CD4-positive, CD25-positive, alpha-beta regulatory T cell (primary cell): Measurements from ENCODE around the gene CDC42BPA. TPM values are rescaled to one million over a fixed set of nuclear protein-coding genes. Genes with fewer than 3 reads are reported as not detected.
A peak's percentile ranks its signal among the peaks of the same experiment; 100 is the strongest.

Experiments
- ATAC-seq, 2 donors: fragments of 150-1000 bp; cut with Tn5 transposase; one replicate each; pipeline ENCODE4 v1.10.0; 2021; ENCODE audit warnings: low read depth in 2 of 2, moderate number of reproducible peaks in 2 of 2, moderate library complexity in 1 of 2
- DNase-seq, 3 donors: peaks; one replicate each; pipeline versions ENCODE4 v3.0.0 to v3.0.0-alpha.2; 2012 to 2022; ENCODE audit warnings: mixed read lengths in 1 of 3
- H3K27ac ChIP-seq: one replicate; pipeline ENCODE4 v1.7.0; 2013; ENCODE audit warnings: mild to moderate bottlenecking, low read length; ENCODE audit not compliant: insufficient read depth, poor library complexity, severe bottlenecking
- H3K27me3 ChIP-seq: one replicate; pipeline ENCODE4 v1.7.0; 2013; ENCODE audit warnings: low read length; ENCODE audit not compliant: control insufficient read depth, insufficient read depth
- H3K36me3 ChIP-seq: one replicate; pipeline ENCODE4 v1.7.0; 2013; ENCODE audit warnings: mild to moderate bottlenecking, low read length, moderate library complexity; ENCODE audit not compliant: control insufficient read depth, insufficient read depth
- H3K4me1 ChIP-seq: 2 replicates; pipeline ENCODE4 v1.7.0; 2013; ENCODE audit warnings: mild to moderate bottlenecking, low read length; ENCODE audit not compliant: insufficient read depth, control insufficient read depth, poor library complexity, severe bottlenecking
- H3K4me3 ChIP-seq: one replicate; pipeline ENCODE4 v1.7.0; 2013; ENCODE audit warnings: low read depth, mild to moderate bottlenecking, low read length, moderate library complexity
- H3K9me3 ChIP-seq, 2 experiments: 1 replicate in 1 of 2; 2 replicates in 1 of 2; pipeline ENCODE4 v1.7.0; 2013; ENCODE audit warnings: low read length in 2 of 2, mild to moderate bottlenecking in 1 of 2, moderate library complexity in 1 of 2; ENCODE audit not compliant: control insufficient read depth in 2 of 2
- H3K27ac Mint-ChIP-seq, 3 donors: one replicate each; pipeline ENCODE4 v1.8.0; 2020 to 2022; ENCODE audit warnings: mild to moderate bottlenecking in 3 of 3, mixed read lengths in 3 of 3, moderate library complexity in 2 of 3
- H3K27me3 Mint-ChIP-seq: one replicate; pipeline ENCODE4 v1.8.0; 2022; ENCODE audit warnings: mild to moderate bottlenecking, mixed read lengths
- H3K36me3 Mint-ChIP-seq: one replicate; pipeline ENCODE4 v1.8.0; 2020; ENCODE audit warnings: mixed read lengths
- H3K4me1 Mint-ChIP-seq, 4 donors: one replicate each; pipeline ENCODE4 v1.8.0; 2020 to 2022; ENCODE audit warnings: mixed read lengths in 4 of 4, mild to moderate bottlenecking in 1 of 4
- H3K4me3 Mint-ChIP-seq, 4 donors: one replicate each; pipeline ENCODE4 v1.8.0; 2020 to 2022; ENCODE audit warnings: mild to moderate bottlenecking in 4 of 4, mixed read lengths in 4 of 4, moderate library complexity in 3 of 4
- H3K9me3 Mint-ChIP-seq, 7 donors: one replicate each; pipeline ENCODE4 v1.8.0; 2020 to 2022; ENCODE audit warnings: mixed read lengths in 7 of 7, mild to moderate bottlenecking in 3 of 7, moderate library complexity in 2 of 7
- polyA plus RNA-seq, 4 donors: library from polyadenylated mRNA; unstranded; fragments of 300-500 nt; fragmentation: Illumina TruSeq; gene quantifications; one replicate each; pipeline ENCODE4 v1.2.3, GENCODE V29; 2021
- total RNA-seq: library from RNA; stranded (reverse); gene quantifications from one replicate; pipeline ENCODE4 v1.2.3, GENCODE V29; 2022

The CDC42BPA gene
- total and polyA plus RNA-seq, 5 donors from 2014 or later, result 0.06 to 1.5 (median 0.63) TPM

DNA sequence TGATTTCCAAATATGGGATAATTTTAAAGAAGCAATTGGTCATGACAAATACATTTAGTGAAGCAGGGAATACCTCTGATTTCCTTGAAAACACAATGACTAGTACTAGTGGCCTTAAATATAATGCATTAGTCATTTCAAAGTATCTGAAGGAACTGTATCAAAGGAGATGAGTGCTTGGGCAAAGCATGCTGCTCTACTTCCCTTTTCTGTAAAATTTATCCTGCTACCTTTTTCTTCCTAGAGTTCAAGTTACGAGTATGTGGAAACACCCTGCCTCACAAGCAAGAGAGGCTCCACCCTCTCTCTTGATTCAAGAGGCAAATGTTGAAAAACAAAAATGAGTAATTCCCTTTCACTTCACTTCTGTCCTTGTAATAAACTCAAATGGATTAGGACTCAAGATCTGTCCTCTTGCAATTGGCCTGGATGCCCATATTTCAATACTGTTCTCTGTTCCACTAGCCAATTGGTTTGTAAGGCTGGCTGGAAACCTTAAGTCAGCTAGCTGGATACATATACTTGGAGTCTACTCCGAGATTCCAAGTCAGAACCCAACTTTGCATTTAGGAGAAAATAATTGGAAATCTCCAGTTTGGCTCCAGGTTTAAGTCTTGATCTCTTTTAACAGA is 92.5 kb downstream of the CDC42BPA start:
- Mint-ChIP-seq H3K27me3 (peaks cover 22% of the 10 kb centered on the region), H3K4me1 (no peaks in the 10 kb centered on the region), H3K36me3 (no peaks in the 10 kb centered on the region), H3K9me3 (peaks cover 0 to 5% (median 0%) of the 10 kb centered on the region in 7 donors), H3K27ac (no peak overlapping the region), H3K4me3 (no peak overlapping the region)
- H3K9me3 ChIP-seq, result no peaks in the 10 kb centered on the region
- H3K36me3 ChIP-seq, result no peaks in the 10 kb centered on the region
- no peak overlapping the region for H3K4me3 ChIP-seq
- DNase-seq, result no peak
- no peaks in the 10 kb centered on the region for H3K4me1 ChIP-seq
- no peak for ATAC-seq
- H3K27ac ChIP-seq, result no peak overlapping the region
- H3K27me3 ChIP-seq, result no peaks in the 10 kb centered on the region

DNA sequence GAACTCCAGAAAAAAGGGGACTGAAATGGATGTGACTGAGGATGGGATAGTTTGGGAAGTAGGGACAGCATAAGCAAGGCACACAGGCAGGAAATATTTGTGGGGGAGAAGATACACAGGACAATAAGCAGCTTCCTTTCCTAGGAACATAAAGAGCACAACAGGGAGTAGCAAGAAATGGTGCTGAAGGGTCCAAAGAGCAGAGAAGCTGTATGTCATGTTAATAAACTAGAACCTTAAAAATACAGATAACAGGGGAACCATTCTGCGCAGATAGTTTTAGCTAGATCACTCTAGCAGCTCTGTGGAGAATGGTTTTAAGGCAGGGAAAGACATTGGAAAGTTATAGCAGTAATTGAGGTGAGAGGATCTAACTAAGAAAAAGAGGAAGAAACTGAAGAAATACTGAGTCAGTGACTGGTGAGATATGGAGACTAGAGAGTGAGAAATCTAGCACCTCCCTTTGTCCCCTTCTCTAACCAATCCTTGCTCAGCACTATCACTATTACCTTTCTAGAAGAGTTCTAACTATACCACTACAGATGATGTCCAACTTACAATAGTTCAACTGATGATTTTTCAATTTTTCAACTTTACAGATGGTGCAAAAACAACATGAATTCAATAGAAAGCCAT is 95.0 kb downstream of the CDC42BPA start:
- DNase-seq (no peak), ATAC-seq (no peak)
- no peak overlapping the region for H3K27ac Mint-ChIP-seq
- Histone ChIP-seq H3K4me1 (no peaks in the 10 kb centered on the region), H3K27ac (no peak overlapping the region), H3K27me3 (peaks cover 2% of the 10 kb centered on the region), H3K36me3 (no peaks in the 10 kb centered on the region), H3K4me3 (no peak overlapping the region), H3K9me3 (no peaks in the 10 kb centered on the region)
- no peaks in the 10 kb centered on the region for H3K9me3 Mint-ChIP-seq
- H3K27me3 Mint-ChIP-seq, result peaks cover 26% of the 10 kb centered on the region
- H3K4me3 Mint-ChIP-seq, result no peak overlapping the region
- no peaks in the 10 kb centered on the region for H3K36me3 Mint-ChIP-seq
- H3K4me1 Mint-ChIP-seq, result no peaks in the 10 kb centered on the region

DNA sequence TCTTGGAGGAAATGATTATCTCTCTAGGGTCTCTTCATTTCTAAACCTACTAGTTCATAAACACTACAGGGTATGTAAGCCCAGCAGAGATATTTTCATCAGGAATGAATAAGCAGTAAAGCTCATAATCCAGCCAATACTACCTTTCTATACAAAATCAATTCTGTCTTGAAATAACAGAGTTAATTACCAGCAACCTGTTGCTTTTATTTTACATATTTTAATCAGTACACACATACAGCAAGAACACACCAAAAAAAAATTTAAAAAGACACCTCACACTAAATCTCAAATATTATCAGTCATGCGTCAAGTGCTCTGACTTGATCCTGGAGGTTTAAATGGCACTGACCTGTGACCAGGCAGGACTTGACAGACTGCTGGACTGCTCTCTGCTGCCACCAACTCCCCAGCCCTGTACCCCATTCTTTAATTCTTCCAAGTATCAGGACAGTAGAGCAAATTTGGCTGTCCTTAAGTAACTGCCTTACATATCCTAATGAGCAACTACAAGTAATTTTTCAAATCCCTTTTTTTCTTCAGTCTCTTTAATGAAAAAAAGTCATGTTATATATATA is 98.5 kb downstream of the CDC42BPA start:
- Histone ChIP-seq H3K27ac (no peak overlapping the region), H3K36me3 (no peaks in the 10 kb centered on the region), H3K4me3 (no peak overlapping the region), H3K9me3 (no peaks in the 10 kb centered on the region), H3K4me1 (no peaks in the 10 kb centered on the region), H3K27me3 (peaks cover 2% of the 10 kb centered on the region)
- Mint-ChIP-seq H3K27me3 (peaks cover 7% of the 10 kb centered on the region), H3K4me1 (no peaks in the 10 kb centered on the region), H3K36me3 (no peaks in the 10 kb centered on the region), H3K27ac (peak overlapping the region in 1 of 3 donors; percentile 20), H3K9me3 (peaks cover 0 to 1% (median 0%) of the 10 kb centered on the region in 7 donors), H3K4me3 (no peak overlapping the region)
- DNase-seq (no peak), ATAC-seq (no peak)

DNA sequence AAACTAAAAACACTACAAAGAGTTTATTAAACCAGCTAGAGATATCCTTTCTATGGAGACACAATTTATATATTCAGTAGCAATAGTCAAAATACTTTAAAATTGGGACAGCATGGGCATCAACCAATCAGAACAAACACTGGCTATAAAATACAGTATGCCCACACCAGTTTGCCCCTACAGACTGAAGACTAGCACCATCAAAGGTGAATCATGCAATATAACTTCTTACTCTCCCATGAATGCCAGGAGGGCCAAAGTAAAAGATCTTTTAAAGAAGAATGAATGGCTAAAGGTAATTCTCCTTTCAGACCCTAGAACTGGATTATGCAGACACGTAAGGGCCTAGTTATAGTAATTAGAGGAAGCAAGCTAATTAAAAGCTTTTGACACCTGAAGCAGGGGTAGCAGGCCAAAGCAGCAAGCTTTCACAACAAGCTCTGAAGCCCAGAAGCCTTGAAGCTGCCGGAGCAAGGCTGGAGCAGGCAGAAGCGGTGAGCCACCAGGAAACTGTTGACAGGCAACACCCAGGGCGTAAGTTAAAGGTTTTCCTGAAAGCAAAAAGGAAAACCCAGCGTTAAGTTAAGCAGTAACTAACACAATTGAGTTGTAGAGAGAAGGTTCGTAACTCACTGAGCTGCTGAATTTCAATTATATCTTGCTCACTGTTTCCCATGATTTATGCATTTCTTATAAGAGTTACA is 99.3 kb downstream of the CDC42BPA start:
- H3K36me3 ChIP-seq, result no peaks in the 10 kb centered on the region
- H3K4me1 ChIP-seq, result no peaks in the 10 kb centered on the region
- no peak for ATAC-seq
- H3K4me3 ChIP-seq, result no peak overlapping the region
- H3K27me3 Mint-ChIP-seq, result peaks cover 7% of the 10 kb centered on the region
- H3K27ac Mint-ChIP-seq, result no peak overlapping the region
- no peaks in the 10 kb centered on the region for H3K36me3 Mint-ChIP-seq
- H3K27me3 ChIP-seq, result peaks cover 4% of the 10 kb centered on the region
- H3K9me3 ChIP-seq, result no peaks in the 10 kb centered on the region
- no peak overlapping the region for H3K4me3 Mint-ChIP-seq
- no peak overlapping the region for H3K27ac ChIP-seq
- H3K4me1 Mint-ChIP-seq, result no peaks in the 10 kb centered on the region
- H3K9me3 Mint-ChIP-seq, result peaks cover 0 to 1% (median 0%) of the 10 kb centered on the region in 7 donors
- DNase-seq, result no peak

DNA sequence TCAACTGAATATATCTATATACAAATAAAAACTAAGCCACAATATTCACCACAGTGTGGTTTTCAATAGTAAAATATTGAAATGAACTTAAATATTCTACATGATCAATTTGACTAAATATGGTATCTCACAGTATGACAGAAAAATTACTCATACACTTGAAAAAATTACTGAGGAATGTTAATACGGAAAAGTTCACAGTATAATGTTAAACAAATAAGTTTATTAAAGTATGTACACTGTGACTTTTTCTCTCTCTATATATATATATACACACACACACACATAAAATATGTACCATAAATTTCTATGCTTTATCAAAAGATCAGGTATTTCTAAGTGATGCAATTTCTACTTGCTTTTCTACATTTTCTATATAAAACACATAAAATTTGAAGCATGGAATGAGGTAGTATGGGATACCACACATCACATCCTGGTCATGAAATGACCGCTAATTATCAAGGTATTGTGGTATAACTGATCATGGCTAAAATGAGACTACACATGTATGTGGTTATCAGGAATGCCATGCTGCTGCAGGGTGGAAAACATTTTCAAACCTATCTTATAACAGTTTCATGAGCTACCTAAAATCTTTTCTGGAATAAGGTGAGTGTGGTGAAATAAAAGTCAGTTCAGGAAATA is 102.3 kb downstream of the CDC42BPA start:
- H3K4me1 ChIP-seq, result no peaks in the 10 kb centered on the region
- Mint-ChIP-seq H3K9me3 (peaks cover 0 to 3% (median 0%) of the 10 kb centered on the region in 7 donors), H3K27ac (no peak overlapping the region), H3K27me3 (peaks cover 8% of the 10 kb centered on the region), H3K36me3 (no peaks in the 10 kb centered on the region), H3K4me1 (no peaks in the 10 kb centered on the region), H3K4me3 (no peak overlapping the region)
- H3K4me3 ChIP-seq, result no peak overlapping the region
- H3K36me3 ChIP-seq, result no peaks in the 10 kb centered on the region
- peaks cover 9% of the 10 kb centered on the region for H3K27me3 ChIP-seq
- H3K27ac ChIP-seq, result no peak overlapping the region
- DNase-seq, result no peak
- H3K9me3 ChIP-seq, result no peaks in the 10 kb centered on the region
- no peak for ATAC-seq

DNA sequence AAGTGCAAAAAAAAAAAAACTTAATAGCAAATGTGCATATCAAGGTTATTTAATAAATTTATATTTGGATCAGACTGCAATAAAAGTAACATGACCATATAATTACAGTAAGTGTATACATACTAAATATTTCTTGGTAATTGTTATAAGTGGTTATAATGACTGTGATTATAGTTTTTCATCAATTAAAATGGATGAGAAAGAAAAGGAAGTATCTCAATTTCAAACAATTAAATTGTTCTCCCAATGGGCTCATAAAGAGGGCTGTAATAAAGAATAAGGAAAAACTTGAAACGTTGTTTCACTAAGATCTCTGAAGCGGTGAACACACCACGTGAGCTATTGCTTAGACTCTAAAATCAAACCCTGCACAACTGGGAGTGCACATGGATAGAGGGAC is 104.1 kb downstream of the CDC42BPA start:
- Mint-ChIP-seq H3K27me3 (peaks cover 6% of the 10 kb centered on the region), H3K27ac (no peak overlapping the region), H3K4me3 (no peak overlapping the region), H3K9me3 (peaks cover 0 to 3% (median 0%) of the 10 kb centered on the region in 7 donors), H3K36me3 (no peaks in the 10 kb centered on the region), H3K4me1 (no peaks in the 10 kb centered on the region)
- Histone ChIP-seq H3K27ac (no peak overlapping the region), H3K4me3 (no peak overlapping the region), H3K4me1 (no peaks in the 10 kb centered on the region), H3K27me3 (peaks cover 8% of the 10 kb centered on the region), H3K36me3 (no peaks in the 10 kb centered on the region), H3K9me3 (no peaks in the 10 kb centered on the region)
- no peak for ATAC-seq
- no peak for DNase-seq

DNA sequence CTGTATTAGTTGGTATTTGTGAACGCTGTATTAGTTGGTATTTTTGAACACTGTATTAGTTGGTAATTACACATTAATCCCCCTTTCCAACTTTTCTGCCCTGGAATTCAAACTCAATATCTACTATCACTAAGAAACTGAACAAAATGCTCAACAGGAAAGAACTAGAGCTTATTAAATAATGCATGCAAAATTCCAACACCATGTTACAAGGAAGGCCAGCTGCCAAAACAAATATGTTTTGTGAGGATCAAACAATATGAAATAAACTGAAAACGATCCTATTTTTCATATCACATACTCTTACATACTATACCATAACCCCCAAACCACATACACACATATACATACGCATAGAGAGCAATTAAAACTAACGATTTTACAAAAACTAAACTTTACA is 104.9 kb downstream of the CDC42BPA start:
- ATAC-seq, result no peak
- DNase-seq, result no peak
- H3K4me1 Mint-ChIP-seq, result no peaks in the 10 kb centered on the region

More for the DNA sequence above, 104.9 kb downstream of the CDC42BPA start:
- Mint-ChIP-seq H3K27me3 (peaks cover 6% of the 10 kb centered on the region), H3K9me3 (peaks cover 0 to 3% (median 0%) of the 10 kb centered on the region in 7 donors), H3K4me3 (no peak overlapping the region), H3K27ac (no peak overlapping the region), H3K36me3 (no peaks in the 10 kb centered on the region)
- Histone ChIP-seq H3K27ac (no peak overlapping the region), H3K9me3 (no peaks in the 10 kb centered on the region), H3K4me1 (no peaks in the 10 kb centered on the region), H3K36me3 (no peaks in the 10 kb centered on the region), H3K4me3 (no peak overlapping the region), H3K27me3 (peaks cover 8% of the 10 kb centered on the region)
